HEK293T (cell line): Measurements from ENCODE around the gene XKR7.

ENCODE experiments used
- SP1 ChIP-seq: fragments of 450-650 bp; IDR thresholded peaks from 2 replicates; pipeline ENCODE4 v1.6.1; 2017
- TARDBP ChIP-seq: fragments of 450-650 bp; IDR thresholded peaks from 2 replicates; pipeline ENCODE4 v1.6.1; 2016

- no peak for TF ChIP-seq TARDBP
- TF ChIP-seq SP1 = no peak
Measured at GRCh38 chr20:32009564-32009963, 41.6 kb downstream of the XKR7 start.
